ENCODE measurements around the gene VAV2.

Gene VAV2

GRCh38 chr9:134026981-134027380, 34.9 kb upstream of the VAV2 start:
- no peak for DNase-seq

- no peak for DNase-seq
Observed at GRCh38 chr9:134026581-134026980, 34.5 kb upstream of the VAV2 start.

- no peak for DNase-seq
Observed at GRCh38 chr9:134025606-134026541, 33.8 kb upstream of the VAV2 start.

- peak; percentile 85 to 86 for DNase-seq
Observed at GRCh38 chr9:134024828-134025605, 32.9 kb upstream of the VAV2 start, which contains the start of gene BRD3OS. Gene BRD3OS (plus strand): TSS chr9:134025481. CDS start chr9:134026748, 1,267 bp downstream.

GRCh38 chr9:134024214-134024792, 32.2 kb upstream of the VAV2 start:
- no peak for DNase-seq

- no peak for DNase-seq
Observed at GRCh38 chr9:134014946-134015345, 22.8 kb upstream of the VAV2 start.

GRCh38 chr9:134011401-134011800, 19.3 kb upstream of the VAV2 start:
- no peak for DNase-seq

GRCh38 chr9:134010310-134011173, 18.4 kb upstream of the VAV2 start:
- DNase-seq, result no peak

GRCh38 chr9:134007571-134007970, 15.4 kb upstream of the VAV2 start:
- DNase-seq, result no peak

- no peak for DNase-seq
Observed at GRCh38 chr9:134007150-134007549, 15.0 kb upstream of the VAV2 start.

- DNase-seq, result no peak
Observed at GRCh38 chr9:134005381-134005780, 13.3 kb upstream of the VAV2 start.

- DNase-seq, result no peak
Observed at GRCh38 chr9:134004881-134005280, 12.8 kb upstream of the VAV2 start.

- DNase-seq, result no peak
Observed at GRCh38 chr9:134004131-134004873, 12.2 kb upstream of the VAV2 start.

GRCh38 chr9:134003237-134003636, 11.1 kb upstream of the VAV2 start:
- DNase-seq, result no peak

- DNase-seq, result no peak
Observed at GRCh38 chr9:134002796-134003195, 10.7 kb upstream of the VAV2 start.

GRCh38 chr9:133999851-134000265, 7.7 kb upstream of the VAV2 start:
- no peak for DNase-seq

GRCh38 chr9:133998915-133999595, 6.9 kb upstream of the VAV2 start:
- DNase-seq, result no peak

- no peak for DNase-seq
Observed at GRCh38 chr9:133997584-133997983, 5.5 kb upstream of the VAV2 start.

- no peak for DNase-seq
Observed at GRCh38 chr9:133996531-133997520, 4.7 kb upstream of the VAV2 start.
